GM13976 (cell line): Measurements from ENCODE around the gene PEMT.
"Not testable (repeated sequence)": the region's sequence is repeated elsewhere in the genome, so short reads cannot be mapped to it uniquely, and the experiment has no call there.

Experiments used
- DNase-seq: peaks from one replicate; pipeline ENCODE4 v3.0.0; 2012; ENCODE audit warnings: low spot score
- in situ Hi-C: fragments of 300-500 bp; cut with MboI; formaldehyde crosslinking; loops from one replicate; pipeline ENCODE4 v1.12.0; 2022; ENCODE audit warnings: low sequenced_read_pairs, mixed read lengths, inconsistent platforms; ENCODE audit not compliant: unreplicated experiment
- TF ChIP-seq, protein P1 (sequence below): IDR thresholded peaks from 2 replicates; pipeline ENCODE4 v1.5.1; 2012; ENCODE audit warnings: borderline replicate concordance, mild to moderate bottlenecking; ENCODE audit not compliant: insufficient read depth; ENCODE audit errors: extremely low read depth, missing control alignments, control extremely low read depth

Gene PEMT

DNA sequence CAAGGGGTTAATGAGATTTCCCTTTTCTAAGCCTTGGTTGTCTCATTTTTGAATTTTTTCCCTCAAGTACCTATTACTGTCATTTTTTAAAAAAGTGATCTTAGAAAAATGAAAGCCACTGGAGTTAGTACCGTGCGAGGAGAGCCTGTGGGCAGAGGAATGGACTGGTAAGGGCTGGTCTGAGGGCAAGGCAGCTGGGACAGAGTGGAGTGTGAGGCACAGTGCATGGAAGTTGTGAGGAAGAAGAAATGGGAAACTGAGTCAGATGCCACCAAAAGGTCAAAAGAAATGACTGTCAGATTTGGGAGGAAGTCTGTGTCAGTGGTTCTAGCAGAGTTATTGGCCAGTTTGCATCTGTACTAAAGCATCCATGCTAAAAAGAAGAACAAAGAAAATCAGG is 103.5 kb downstream of the PEMT start:
- no peak for DNase-seq
- TF ChIP-seq, protein P1, sequence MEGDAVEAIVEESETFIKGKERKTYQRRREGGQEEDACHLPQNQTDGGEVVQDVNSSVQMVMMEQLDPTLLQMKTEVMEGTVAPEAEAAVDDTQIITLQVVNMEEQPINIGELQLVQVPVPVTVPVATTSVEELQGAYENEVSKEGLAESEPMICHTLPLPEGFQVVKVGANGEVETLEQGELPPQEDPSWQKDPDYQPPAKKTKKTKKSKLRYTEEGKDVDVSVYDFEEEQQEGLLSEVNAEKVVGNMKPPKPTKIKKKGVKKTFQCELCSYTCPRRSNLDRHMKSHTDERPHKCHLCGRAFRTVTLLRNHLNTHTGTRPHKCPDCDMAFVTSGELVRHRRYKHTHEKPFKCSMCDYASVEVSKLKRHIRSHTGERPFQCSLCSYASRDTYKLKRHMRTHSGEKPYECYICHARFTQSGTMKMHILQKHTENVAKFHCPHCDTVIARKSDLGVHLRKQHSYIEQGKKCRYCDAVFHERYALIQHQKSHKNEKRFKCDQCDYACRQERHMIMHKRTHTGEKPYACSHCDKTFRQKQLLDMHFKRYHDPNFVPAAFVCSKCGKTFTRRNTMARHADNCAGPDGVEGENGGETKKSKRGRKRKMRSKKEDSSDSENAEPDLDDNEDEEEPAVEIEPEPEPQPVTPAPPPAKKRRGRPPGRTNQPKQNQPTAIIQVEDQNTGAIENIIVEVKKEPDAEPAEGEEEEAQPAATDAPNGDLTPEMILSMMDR: no peak
- in situ Hi-C loops: no loop called here

DNA sequence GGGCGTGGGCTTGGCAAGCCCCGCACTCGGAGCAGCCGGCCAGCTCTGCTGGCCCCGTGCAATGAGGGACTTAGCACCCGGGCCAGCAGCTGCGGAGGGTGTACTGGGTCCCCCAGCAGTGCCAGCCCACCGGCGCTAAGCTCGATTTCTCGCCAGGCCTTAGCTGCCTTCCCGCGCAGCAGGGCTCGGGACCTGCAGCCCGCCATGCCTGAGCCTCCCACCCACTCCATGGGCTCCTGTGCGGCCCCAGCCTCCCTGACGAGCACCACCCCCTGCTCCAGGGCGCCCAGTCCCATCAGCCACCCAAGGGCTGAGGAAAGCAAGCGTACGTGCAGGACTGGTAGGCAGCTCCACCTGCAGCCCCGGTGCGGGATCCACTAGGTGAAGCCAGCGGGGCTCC is 105.1 kb downstream of the PEMT start:
- in situ Hi-C loops, DNase-seq: not testable (repeated sequence)

- TF ChIP-seq, protein P1: no peak
- DNase-seq: no peak
- in situ Hi-C loops: no loop called here
Measured at GRCh38 chr17:17485420-17485819, 106.1 kb downstream of the PEMT start.

DNA sequence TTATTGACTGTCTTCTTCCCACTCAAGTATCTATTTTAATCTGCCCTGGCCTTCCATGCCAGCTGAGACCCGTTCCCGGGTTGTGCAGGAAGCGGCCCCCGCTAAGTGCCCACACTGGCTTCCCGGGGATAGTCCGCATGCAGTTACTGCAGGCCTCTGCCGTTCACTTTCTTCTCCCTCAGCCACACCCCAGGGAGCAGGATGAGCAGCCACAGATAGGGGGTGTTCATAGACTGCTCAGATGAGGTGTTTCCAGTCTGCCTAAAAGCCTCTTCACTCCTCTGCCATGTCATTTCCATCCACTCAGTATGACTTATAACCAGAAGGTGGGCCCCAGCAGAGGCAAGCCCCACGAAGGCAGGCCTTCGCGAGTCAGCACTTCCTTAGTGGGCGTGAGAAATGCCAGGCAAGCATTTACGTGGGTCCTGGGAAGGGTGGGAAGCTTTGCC is 107.0 kb downstream of the PEMT start:
- in situ Hi-C loops: no loop called here
- TF ChIP-seq, protein P1: no peak
- DNase-seq: no peak

- DNase-seq: no peak
- in situ Hi-C loops: no loop called here
- TF ChIP-seq, protein P1: no peak
Measured at GRCh38 chr17:17481860-17482259, 109.6 kb downstream of the PEMT start.

- no peak for DNase-seq
- TF ChIP-seq, protein P1: no peak
Measured at GRCh38 chr17:17480593-17481148, 110.8 kb downstream of the PEMT start.

DNA sequence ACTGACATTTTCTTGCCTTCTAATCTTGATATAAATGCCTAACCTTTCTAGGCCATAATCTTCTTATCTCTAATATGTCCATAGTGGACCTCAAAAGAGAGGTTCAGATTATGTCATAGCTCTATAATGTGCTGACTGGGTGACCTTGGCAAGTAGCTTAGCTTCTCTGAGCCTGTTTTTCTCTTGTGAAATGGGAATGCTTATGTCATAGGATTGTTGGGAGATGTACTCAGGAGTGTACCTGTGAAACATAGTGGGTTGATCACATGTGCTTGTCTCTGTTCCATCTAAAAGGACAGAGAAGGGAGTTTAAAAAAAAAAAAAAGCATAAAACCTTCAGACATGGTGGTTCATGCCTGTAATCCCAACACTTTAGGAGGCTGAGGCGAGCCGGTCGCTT is 112.3 kb downstream of the PEMT start:
- in situ Hi-C loops: no loop called here
- no peak for DNase-seq
- TF ChIP-seq, protein P1: no peak

More at GRCh38 chr17:17480593-17481148, 110.8 kb downstream of the PEMT start:
- in situ Hi-C loops: no loop called here
